Measurements from ENCODE around the gene GTPBP1.

GTPBP1 gene

GRCh38 chr22:38782402-38783094 is 76.8 kb downstream of the GTPBP1 start:
- in situ Hi-C loops (cut with MboI; ENCODE audit: low sequenced_read_pairs), result no loop called here

Measured in HL-60/S4 treated with retinoic acid at 250 ng/mL for 4 days and 3 days (cell line).